Measurements from ENCODE around the gene COASY.
"Not testable (repeated sequence)": the region's sequence is repeated elsewhere in the genome, so short reads cannot be mapped to it uniquely, and the experiment has no call there.

Gene COASY

GRCh38 chr17:42535155-42536047 is 26.5 kb upstream of the COASY start:
- DNase-seq, result no peak

- DNase-seq, result peak; percentile 96
Measured at GRCh38 chr17:42536048-42536371, 25.9 kb upstream of the COASY start, which contains the start of gene NAGLU. Gene NAGLU (plus strand): TSS chr17:42536241. CDS start chr17:42536273, 32 bp downstream.

GRCh38 chr17:42536372-42537155 is 25.4 kb upstream of the COASY start:
- peak; percentile 97 for DNase-seq

GRCh38 chr17:42537156-42537805 is 24.7 kb upstream of the COASY start:
- DNase-seq, result no peak

GRCh38 chr17:42537826-42538451 is 24.0 kb upstream of the COASY start:
- DNase-seq, result no peak

GRCh38 chr17:42538482-42538881 is 23.5 kb upstream of the COASY start:
- no peak for DNase-seq

GRCh38 chr17:42540558-42540957 is 21.4 kb upstream of the COASY start:
- not testable (repeated sequence) for DNase-seq

GRCh38 chr17:42541041-42541833 is 20.7 kb upstream of the COASY start:
- no peak for DNase-seq

- DNase-seq, result no peak
Measured at GRCh38 chr17:42543190-42544079, 18.5 kb upstream of the COASY start.

- no peak for DNase-seq
Measured at GRCh38 chr17:42544874-42545283, 17.1 kb upstream of the COASY start.

GRCh38 chr17:42545755-42546505 is 16.0 kb upstream of the COASY start:
- not testable (repeated sequence) for DNase-seq

- DNase-seq, result no peak
Measured at GRCh38 chr17:42547001-42547461, 14.9 kb upstream of the COASY start.

GRCh38 chr17:42547698-42548069 is 14.3 kb upstream of the COASY start:
- DNase-seq, result no peak

- peak; percentile 90 for DNase-seq
Measured at GRCh38 chr17:42548070-42548837, 13.7 kb upstream of the COASY start.

GRCh38 chr17:42548993-42549755 is 12.8 kb upstream of the COASY start:
- no peak for DNase-seq

GRCh38 chr17:42552736-42553135 is 9.2 kb upstream of the COASY start, which contains the start of gene HSD17B1:
Gene HSD17B1 (plus strand): TSS chr17:42552923. CDS start chr17:42552934, 11 bp downstream.
- DNase-seq, result not testable (repeated sequence)

GRCh38 chr17:42553161-42553818 is 8.7 kb upstream of the COASY start:
- DNase-seq, result no peak

- peak; percentile 47 for DNase-seq
Measured at GRCh38 chr17:42553866-42554249, 8.1 kb upstream of the COASY start.

All from RPMI8226 (cell line).